SK-N-SH treated with all-trans-retinoic acid at 6 μM for 48 hours (cell line): Measurements from ENCODE around the gene CTNND2.

ENCODE experiments used
- ATAC-seq: fragments of 200-7000 bp; cut with Tn5 transposase; 3 replicates; pipeline ENCODE4 v1.9.1; 2020; ENCODE audit warnings: mild to moderate bottlenecking, moderate library complexity
- ARNTL ChIP-seq: fragments of 450-650 bp; formaldehyde crosslinking; IDR thresholded peaks from 2 replicates; pipeline ENCODE4 v1.5.0; 2020; ENCODE audit warnings: low read depth, mild to moderate bottlenecking, moderate library complexity, borderline replicate concordance
- BACH2 ChIP-seq: fragments of 250-450 bp; sonication (Bioruptor Pico); IDR thresholded peaks from 2 replicates; pipeline ENCODE4 v1.9.0; 2021; ENCODE audit warnings: mild to moderate bottlenecking, borderline replicate concordance
- CSDC2 ChIP-seq: fragments of 250-450 bp; sonication (Bioruptor Pico); IDR thresholded peaks from 2 replicates; pipeline ENCODE4 v1.5.0; 2020; ENCODE audit warnings: mild to moderate bottlenecking, moderate library complexity
- ESRRG ChIP-seq: fragments of 250-450 bp; sonication (Bioruptor Pico); IDR thresholded peaks from 2 replicates; pipeline ENCODE4 v1.6.1; 2021; ENCODE audit warnings: mild to moderate bottlenecking
- GLIS3 ChIP-seq: fragments of 250-450 bp; sonication (Bioruptor Pico); IDR thresholded peaks from 2 replicates; pipeline ENCODE4 v1.5.0; 2020; ENCODE audit warnings: mild to moderate bottlenecking, moderate library complexity
- ISL1 ChIP-seq: fragments of 250-450 bp; sonication (Bioruptor Pico); IDR thresholded peaks from 2 replicates; pipeline ENCODE4 v2.1.2; 2022; ENCODE audit warnings: mild to moderate bottlenecking, moderate library complexity
- OSR1 ChIP-seq: fragments of 250-450 bp; sonication (Bioruptor Pico); IDR thresholded peaks from 2 replicates; pipeline ENCODE4 v1.8.0; 2022; ENCODE audit warnings: moderate library complexity, mild to moderate bottlenecking, inconsistent platforms
- POU6F1 ChIP-seq: fragments of 250-450 bp; sonication (Bioruptor Pico); IDR thresholded peaks from 2 replicates; pipeline ENCODE4 v1.8.0; 2021; ENCODE audit warnings: low read depth, mild to moderate bottlenecking, moderate library complexity, borderline replicate concordance
- PPARA ChIP-seq: fragments of 250-450 bp; sonication (Bioruptor Pico); IDR thresholded peaks from 2 replicates; pipeline ENCODE4 v1.5.0; 2020; ENCODE audit warnings: mild to moderate bottlenecking, borderline replicate concordance
- SNAI2 ChIP-seq: fragments of 250-450 bp; sonication (Bioruptor Pico); IDR thresholded peaks from 2 replicates; pipeline ENCODE4 v1.5.0; 2020; ENCODE audit warnings: mild to moderate bottlenecking, moderate library complexity
- TCF4 ChIP-seq: fragments of 250-450 bp; sonication (Bioruptor Pico); IDR thresholded peaks from 2 replicates; pipeline ENCODE4 v1.8.0; 2021; ENCODE audit warnings: mild to moderate bottlenecking, moderate library complexity, borderline replicate concordance
- TOX ChIP-seq: fragments of 250-450 bp; sonication (Bioruptor Pico); IDR thresholded peaks from 2 replicates; pipeline ENCODE4 v1.8.0; 2021; ENCODE audit warnings: mild to moderate bottlenecking, moderate library complexity, borderline replicate concordance
- TSHZ2 ChIP-seq: fragments of 250-450 bp; sonication (Bioruptor Pico); IDR thresholded peaks from 2 replicates; pipeline ENCODE4 v1.5.0; 2020; ENCODE audit warnings: mild to moderate bottlenecking, moderate library complexity
- ZFP3 ChIP-seq: fragments of 250-450 bp; sonication (Bioruptor Pico); IDR thresholded peaks from 2 replicates; pipeline ENCODE4 v1.5.0; 2020; ENCODE audit warnings: mild to moderate bottlenecking, moderate library complexity
- ZFP30 ChIP-seq: fragments of 450-650 bp; formaldehyde crosslinking; IDR thresholded peaks from 2 replicates; pipeline ENCODE4 v1.5.0; 2022; ENCODE audit warnings: mild to moderate bottlenecking, moderate library complexity
- ZNF565 ChIP-seq: fragments of 450-650 bp; formaldehyde crosslinking; conservative IDR thresholded peaks from 2 replicates; pipeline ENCODE4 v1.5.0; 2020; ENCODE audit warnings: low read depth, mild to moderate bottlenecking, moderate library complexity
- ZNF70 ChIP-seq: fragments of 450-650 bp; formaldehyde crosslinking; IDR thresholded peaks from 2 replicates; pipeline ENCODE4 v1.5.0; 2020; ENCODE audit warnings: mild to moderate bottlenecking, moderate library complexity
- ZNF8 ChIP-seq: fragments of 450-650 bp; formaldehyde crosslinking; IDR thresholded peaks from 2 replicates; pipeline ENCODE4 v1.5.0; 2020; ENCODE audit warnings: mild to moderate bottlenecking, moderate library complexity
- TF ChIP-seq, protein P1 (sequence below): fragments of 250-450 bp; sonication (Bioruptor Pico); IDR thresholded peaks from 2 replicates; pipeline ENCODE4 v1.8.0; 2020; ENCODE audit warnings: mild to moderate bottlenecking, moderate library complexity, borderline replicate concordance
- TF ChIP-seq, protein P2 (sequence below): fragments of 250-450 bp; sonication (Bioruptor Pico); IDR thresholded peaks from 2 replicates; pipeline ENCODE4 v1.5.1; 2021; ENCODE audit warnings: mild to moderate bottlenecking, moderate library complexity

The CTNND2 gene

GRCh38 chr5:11026543-11026942 is 877.7 kb downstream of the CTNND2 start:
- ATAC-seq: no peak

DNA sequence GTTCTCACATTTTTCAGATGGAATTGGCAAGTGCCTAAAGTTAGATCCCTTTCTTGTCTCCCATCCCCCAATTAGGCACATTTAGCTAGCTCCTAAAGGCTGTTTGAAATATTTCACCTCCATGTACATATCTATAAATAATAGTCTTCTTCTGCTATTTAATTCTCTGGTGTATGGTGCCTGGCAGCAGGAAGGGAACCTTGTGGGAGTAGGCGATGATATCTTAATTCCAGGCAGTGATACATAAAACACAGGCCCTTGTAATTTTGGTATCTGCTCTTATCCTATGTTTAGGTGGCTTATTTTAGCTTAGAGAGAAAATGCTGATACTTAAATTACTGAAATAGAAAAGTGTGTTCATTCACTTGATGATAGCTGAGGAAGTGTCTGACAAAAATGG is 880.3 kb downstream of the CTNND2 start:
- no peak for ATAC-seq
- TF ChIP-seq TOX (CRISPR knock-in tag): no peak
- TF ChIP-seq, protein P1, sequence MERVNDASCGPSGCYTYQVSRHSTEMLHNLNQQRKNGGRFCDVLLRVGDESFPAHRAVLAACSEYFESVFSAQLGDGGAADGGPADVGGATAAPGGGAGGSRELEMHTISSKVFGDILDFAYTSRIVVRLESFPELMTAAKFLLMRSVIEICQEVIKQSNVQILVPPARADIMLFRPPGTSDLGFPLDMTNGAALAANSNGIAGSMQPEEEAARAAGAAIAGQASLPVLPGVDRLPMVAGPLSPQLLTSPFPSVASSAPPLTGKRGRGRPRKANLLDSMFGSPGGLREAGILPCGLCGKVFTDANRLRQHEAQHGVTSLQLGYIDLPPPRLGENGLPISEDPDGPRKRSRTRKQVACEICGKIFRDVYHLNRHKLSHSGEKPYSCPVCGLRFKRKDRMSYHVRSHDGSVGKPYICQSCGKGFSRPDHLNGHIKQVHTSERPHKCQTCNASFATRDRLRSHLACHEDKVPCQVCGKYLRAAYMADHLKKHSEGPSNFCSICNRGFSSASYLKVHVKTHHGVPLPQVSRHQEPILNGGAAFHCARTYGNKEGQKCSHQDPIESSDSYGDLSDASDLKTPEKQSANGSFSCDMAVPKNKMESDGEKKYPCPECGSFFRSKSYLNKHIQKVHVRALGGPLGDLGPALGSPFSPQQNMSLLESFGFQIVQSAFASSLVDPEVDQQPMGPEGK (CRISPR knock-in tag): no peak
- no peak for TF ChIP-seq BACH2 (CRISPR knock-in tag)
- TF ChIP-seq CSDC2: no peak
- no peak for TF ChIP-seq ZFP30 (CRISPR knock-in tag)
- TF ChIP-seq ZNF565 (CRISPR knock-in tag): no peak
- TF ChIP-seq, protein P2, sequence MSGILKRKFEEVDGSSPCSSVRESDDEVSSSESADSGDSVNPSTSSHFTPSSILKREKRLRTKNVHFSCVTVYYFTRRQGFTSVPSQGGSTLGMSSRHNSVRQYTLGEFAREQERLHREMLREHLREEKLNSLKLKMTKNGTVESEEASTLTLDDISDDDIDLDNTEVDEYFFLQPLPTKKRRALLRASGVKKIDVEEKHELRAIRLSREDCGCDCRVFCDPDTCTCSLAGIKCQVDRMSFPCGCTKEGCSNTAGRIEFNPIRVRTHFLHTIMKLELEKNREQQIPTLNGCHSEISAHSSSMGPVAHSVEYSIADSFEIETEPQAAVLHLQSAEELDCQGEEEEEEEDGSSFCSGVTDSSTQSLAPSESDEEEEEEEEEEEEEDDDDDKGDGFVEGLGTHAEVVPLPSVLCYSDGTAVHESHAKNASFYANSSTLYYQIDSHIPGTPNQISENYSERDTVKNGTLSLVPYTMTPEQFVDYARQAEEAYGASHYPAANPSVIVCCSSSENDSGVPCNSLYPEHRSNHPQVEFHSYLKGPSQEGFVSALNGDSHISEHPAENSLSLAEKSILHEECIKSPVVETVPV (CRISPR knock-in tag): no peak
- TF ChIP-seq TSHZ2: no peak
- no peak for TF ChIP-seq ZNF8 (CRISPR knock-in tag)
- TF ChIP-seq ARNTL (CRISPR knock-in tag): no peak
- TF ChIP-seq ESRRG: no peak
- no peak for TF ChIP-seq GLIS3
- no peak for TF ChIP-seq OSR1 (CRISPR knock-in tag)
- TF ChIP-seq, all 23 proteins: peak for 0

More at GRCh38 chr5:11026543-11026942, 877.7 kb downstream of the CTNND2 start:
- TF ChIP-seq, protein P1 (CRISPR knock-in tag): no peak
- TF ChIP-seq CSDC2 (no peak), ARNTL (CRISPR knock-in tag) (no peak), TSHZ2 (no peak), PPARA (no peak), ZNF8 (CRISPR knock-in tag) (no peak), ZFP30 (CRISPR knock-in tag) (no peak), ZFP3 (CRISPR knock-in tag) (no peak), OSR1 (CRISPR knock-in tag) (no peak), TCF4 (CRISPR knock-in tag) (no peak), TOX (CRISPR knock-in tag) (no peak), SNAI2 (CRISPR knock-in tag) (no peak), ISL1 (CRISPR knock-in tag) (no peak), POU6F1 (CRISPR knock-in tag) (no peak), ZNF70 (CRISPR knock-in tag) (no peak)
- TF ChIP-seq, protein P2 (CRISPR knock-in tag): no peak
- TF ChIP-seq, all 23 proteins: peak for 0
